OCI-LY7 (cell line): ENCODE results near the gene PRLR.

Source experiments
- CTCF ChIP-seq: fragments of 200-600 bp; sonication (generic); conservative IDR thresholded peaks from 2 replicates; pipeline ENCODE4 v1.5.1; 2014; ENCODE audit warnings: mild to moderate bottlenecking, antibody characterized with exemption, low read length, moderate library complexity, mixed read lengths
- EZH2phosphoT487 ChIP-seq: fragments of 200-600 bp; sonication (generic); IDR thresholded peaks from 2 replicates; pipeline ENCODE4 v1.6.1; 2018; ENCODE audit warnings: low read depth, borderline replicate concordance, mild to moderate bottlenecking, mixed run types, antibody characterized with exemption, low read length, moderate library complexity, mixed read lengths

- no peak for TF ChIP-seq CTCF
- TF ChIP-seq EZH2phosphoT487, result no peak
Observed at GRCh38 chr5:35059251-35059650, 171.0 kb downstream of the PRLR start.
